HCT116 (cell line): ENCODE measurements around the gene PSMD2. TPM values are rescaled to one million over a fixed set of nuclear protein-coding genes. Genes with fewer than 3 reads are reported as not detected.

Source experiments
- ATAC-seq: fragments of 200-7000 bp; cut with Tn5 transposase; 2 replicates; pipeline ENCODE4 v1.9.1; 2020; ENCODE audit warnings: mild to moderate bottlenecking, moderate library complexity
- BruUV-seq: library from RNA; stranded (reverse); fragments of 400-500 nt; replicated peaks from 2 replicates; lab custom pipeline; 2021; lab: Mats Ljungman, UMichigan
- CTCF ChIA-PET: fragments of 300-600 bp; sonication (Branson Sonifier 250); formaldehyde crosslinking; loops from one replicate; lab custom pipeline; 2021; ENCODE audit warnings: antibody characterized with exemption; lab: Charles Lee
- POLR2A ChIA-PET: fragments of 300-600, 350-600 bp; sonication (Branson Sonifier 250); formaldehyde crosslinking; loops from one replicate; lab custom pipeline; 2021; ENCODE audit warnings: antibody characterized with exemption; lab: Charles Lee
- RAD21 ChIA-PET, 2 experiments: fragments of 300-600 bp; sonication (Branson Sonifier 250); formaldehyde crosslinking; loops; one replicate each; lab custom pipeline; 2023; ENCODE audit warnings: low total read pairs in 2 of 2; ENCODE audit not compliant: uncharacterized antibody in 2 of 2, unreplicated experiment in 2 of 2, low non-redundant PET in 1 of 2; lab: Charles Lee
- DNase-seq: peaks from one replicate; pipeline ENCODE4 v3.0.0-alpha.2; 2010; ENCODE audit warnings: low read depth, low spot score
- H2AFZ ChIP-seq: fragments of 200-600 bp; shearing (Covaris generic), sonication (generic); 2 replicates; pipeline ENCODE4 v1.6.1; 2017; ENCODE audit warnings: low read depth, mixed run types, mixed read lengths, antibody characterized with exemption, low read length; ENCODE audit not compliant: poor library complexity, severe bottlenecking
- H3K27ac ChIP-seq: 2 replicates; pipeline ENCODE4 v1.5.1; 2012; ENCODE audit warnings: low read depth, low read length
- H3K27me3 ChIP-seq: fragments of 200-600 bp; sonication (generic); 2 replicates; pipeline ENCODE4 v1.6.1; 2016; ENCODE audit warnings: mixed run types, low read length, mixed read lengths; ENCODE audit not compliant: insufficient read depth
- H3K36me3 ChIP-seq, 2 experiments: fragments of 200-500 bp in 1 of 2; fragments of 200-600 bp in 1 of 2; sonication (Bioruptor generic) in 1 of 2; sonication (generic) in 1 of 2; 2 replicates each; pipeline versions ENCODE4 v1.5.1 to v1.6.1; 2014 to 2016; ENCODE audit warnings: low read length in 2 of 2, inconsistent platforms in 1 of 2, mixed read lengths in 1 of 2, mixed run types in 1 of 2; ENCODE audit not compliant: insufficient read depth in 2 of 2, control insufficient read depth in 1 of 2
- H3K4me1 ChIP-seq, 2 experiments: fragments of 200-600 bp in 1 of 2; sonication (generic) in 1 of 2; 2 replicates each; pipeline versions ENCODE4 v1.5.1 to v1.6.1; 2012 to 2017; ENCODE audit warnings: low read length in 2 of 2, inconsistent platforms in 1 of 2, mild to moderate bottlenecking in 1 of 2, mixed read lengths in 1 of 2, mixed run types in 1 of 2, moderate library complexity in 1 of 2; ENCODE audit not compliant: insufficient read depth in 2 of 2, control insufficient read depth in 1 of 2
- H3K4me2 ChIP-seq: fragments of 200-600 bp; sonication (generic); 2 replicates; pipeline ENCODE4 v1.6.1; 2017; ENCODE audit warnings: mixed run types, low read length, mixed read lengths
- H3K4me3 ChIP-seq, 2 experiments: fragments of 200-600 bp in 1 of 2; sonication (generic) in 1 of 2; replicated peaks in 1 of 2; 2 replicates each; pipeline ENCODE4 v1.5.1; 2011 to 2016; ENCODE audit warnings: low read length in 2 of 2, control low read depth in 1 of 2, low read depth in 1 of 2, mild to moderate bottlenecking in 1 of 2, mixed read lengths in 1 of 2, mixed run types in 1 of 2
- H3K79me2 ChIP-seq: fragments of 200-600 bp; sonication (generic); 2 replicates; pipeline ENCODE4 v1.6.1; 2017; ENCODE audit warnings: mild to moderate bottlenecking, mixed run types, low read length, moderate library complexity, mixed read lengths; ENCODE audit not compliant: insufficient read depth
- H3K9ac ChIP-seq: fragments of 200-600 bp; sonication (generic); 2 replicates; pipeline ENCODE4 v1.6.1; 2016; ENCODE audit warnings: low read length, mixed read lengths
- H3K9me2 ChIP-seq: fragments of 200-600 bp; sonication (generic), shearing (Covaris generic); 2 replicates; pipeline ENCODE4 v1.6.1; 2017; ENCODE audit warnings: mixed run types, mild to moderate bottlenecking, moderate library complexity; ENCODE audit not compliant: insufficient read depth
- H3K9me3 ChIP-seq, 2 experiments: fragments of 200-500 bp in 1 of 2; fragments of 200-600 bp in 1 of 2; sonication (Bioruptor generic) in 1 of 2; sonication (generic) in 1 of 2; 2 replicates each; pipeline ENCODE4 v1.6.1; 2014 to 2017; ENCODE audit warnings: low read length in 2 of 2, mixed read lengths in 2 of 2, inconsistent platforms in 1 of 2, low read depth in 1 of 2, mild to moderate bottlenecking in 1 of 2, mixed run types in 1 of 2, moderate library complexity in 1 of 2; ENCODE audit not compliant: control insufficient read depth in 1 of 2, insufficient read depth in 1 of 2
- H4K20me1 ChIP-seq: fragments of 200-600 bp; sonication (generic), shearing (Covaris generic); 2 replicates; pipeline ENCODE4 v1.6.1; 2017; ENCODE audit warnings: mixed run types, mild to moderate bottlenecking, moderate library complexity; ENCODE audit not compliant: insufficient read depth
- CBX3 ChIP-seq: IDR thresholded peaks from 2 replicates; pipeline ENCODE4 v1.6.1; 2012; ENCODE audit warnings: low read depth
- CEBPB ChIP-seq: IDR thresholded peaks from 2 replicates; pipeline ENCODE4 v1.6.1; 2012; ENCODE audit warnings: low read depth
- FOSL1 ChIP-seq: IDR thresholded peaks from 2 replicates; pipeline ENCODE4 v1.6.1; 2012; ENCODE audit warnings: low read depth
- MAX ChIP-seq: IDR thresholded peaks from 2 replicates; pipeline ENCODE4 v1.6.1; 2012
- REST ChIP-seq: IDR thresholded peaks from 2 replicates; pipeline ENCODE4 v1.6.1; 2012; ENCODE audit warnings: low read depth
- SIN3A ChIP-seq: IDR thresholded peaks from 2 replicates; pipeline ENCODE4 v1.6.1; 2012; ENCODE audit warnings: low read depth
- ZFX ChIP-seq: fragments of 450-650 bp; IDR thresholded peaks from 2 replicates; pipeline ENCODE4 v1.6.1; 2017
- ZNF274 ChIP-seq: fragments of 200-500 bp; sonication (Bioruptor generic); IDR thresholded peaks from 2 replicates; pipeline ENCODE4 v1.6.1; 2014; ENCODE audit warnings: mild to moderate bottlenecking, low read depth, low read length, inconsistent platforms
- intact Hi-C: fragments of 100-400 bp; cut with micrococcal nuclease; formaldehyde crosslinking; loops from 2 replicates; pipeline ENCODE4 v1.10.0; 2022
- total RNA-seq: library from RNA; stranded (reverse); gene quantifications from one replicate; pipeline ENCODE4 v1.2.1, GENCODE V29; 2021; ENCODE audit not compliant: unreplicated experiment
- TF ChIP-seq, protein P1 (sequence below): IDR thresholded peaks from 2 replicates; pipeline ENCODE4 v1.6.1; 2011; ENCODE audit warnings: mild to moderate bottlenecking, low read length, moderate library complexity; ENCODE audit not compliant: insufficient replicate concordance; ENCODE audit errors: extremely low read depth

Gene PSMD2
- total RNA-seq, 1 experiment from 2014 or later = 402 TPM

DNA sequence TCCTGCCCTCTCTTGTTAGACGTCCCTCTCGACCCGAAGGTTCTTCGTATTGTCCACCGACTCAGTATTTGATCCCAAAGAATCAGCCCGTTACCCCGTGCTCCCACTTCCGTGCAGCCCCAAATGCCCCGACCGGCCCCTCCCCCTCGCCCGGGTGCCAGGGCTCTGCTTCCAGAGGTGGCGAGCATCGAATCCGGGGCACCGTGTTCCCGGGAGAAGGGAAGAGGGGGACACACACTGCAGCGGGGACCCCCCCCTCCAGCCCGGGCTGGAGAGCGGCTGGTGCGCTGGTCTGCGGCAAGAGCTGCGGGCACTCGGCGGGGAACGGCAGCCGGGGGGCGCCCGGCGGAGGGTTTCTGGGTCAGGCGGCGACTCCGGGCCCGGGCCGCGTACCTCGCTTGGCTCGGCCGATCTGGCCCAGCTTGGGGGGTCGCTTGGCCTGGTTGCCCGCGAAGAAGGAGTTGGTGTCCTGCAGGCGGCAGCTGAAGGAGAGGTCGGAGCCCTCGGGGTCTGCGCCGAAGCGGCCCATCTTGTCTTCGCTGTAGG lies 38.2 kb upstream of the PSMD2 start:
- Histone ChIP-seq H3K4me1 (peaks cover 3 to 24% of the 10 kb centered on the region in 2 experiments; a peak in 3 of 4 replicates), H3K27ac (no peak overlapping the region; the same call in 1 of the 2 replicates), H3K9me2 (no peaks in the 10 kb centered on the region), H3K27me3 (no peaks in the 10 kb centered on the region), H4K20me1 (no peaks in the 10 kb centered on the region), H3K79me2 (no peaks in the 10 kb centered on the region), H3K9me3 (no peaks in the 10 kb centered on the region), H3K9ac (peak overlapping the region; percentile 45), H3K36me3 (no peaks in the 10 kb centered on the region; a peak in 1 of 4 replicates), H3K4me3 (peak overlapping the region; percentile 32 to 63), H2AFZ (no peak overlapping the region), H3K4me2 (peak overlapping the region; percentile 73)
- no TSS peak for BruUV-seq
- no peak; the same call in 1 of the 2 replicates for ATAC-seq
- POLR2A ChIA-PET = interaction anchor here (0.6 kb wide), 1 partner anchor 86 kb away, joined by 3 read pairs; no protein-coding TSS in a partner anchor
- intact Hi-C loops = no loop called here
- RAD21 ChIA-PET = no interaction called here
- no peak for DNase-seq
- TF ChIP-seq, protein P1, sequence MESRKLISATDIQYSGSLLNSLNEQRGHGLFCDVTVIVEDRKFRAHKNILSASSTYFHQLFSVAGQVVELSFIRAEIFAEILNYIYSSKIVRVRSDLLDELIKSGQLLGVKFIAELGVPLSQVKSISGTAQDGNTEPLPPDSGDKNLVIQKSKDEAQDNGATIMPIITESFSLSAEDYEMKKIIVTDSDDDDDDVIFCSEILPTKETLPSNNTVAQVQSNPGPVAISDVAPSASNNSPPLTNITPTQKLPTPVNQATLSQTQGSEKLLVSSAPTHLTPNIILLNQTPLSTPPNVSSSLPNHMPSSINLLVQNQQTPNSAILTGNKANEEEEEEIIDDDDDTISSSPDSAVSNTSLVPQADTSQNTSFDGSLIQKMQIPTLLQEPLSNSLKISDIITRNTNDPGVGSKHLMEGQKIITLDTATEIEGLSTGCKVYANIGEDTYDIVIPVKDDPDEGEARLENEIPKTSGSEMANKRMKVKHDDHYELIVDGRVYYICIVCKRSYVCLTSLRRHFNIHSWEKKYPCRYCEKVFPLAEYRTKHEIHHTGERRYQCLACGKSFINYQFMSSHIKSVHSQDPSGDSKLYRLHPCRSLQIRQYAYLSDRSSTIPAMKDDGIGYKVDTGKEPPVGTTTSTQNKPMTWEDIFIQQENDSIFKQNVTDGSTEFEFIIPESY = no peak
- TF ChIP-seq FOSL1 (no peak), CEBPB (no peak), REST (no peak), CBX3 (no peak), SIN3A (no peak), MAX (no peak), ZNF274 (no peak), ZFX (peak; percentile 11; the same call in 1 of the 2 replicates)
- CTCF ChIA-PET = interaction anchor here (0.7 to 1.4 kb wide), 3 partner anchors 29 to 376 kb away, joined by 3 to 7 read pairs (median 3); partner anchors contain the start of gene PARL
